Ascending aorta (tissue), 2 donors: ENCODE measurements around the gene WDCP. TPM values are rescaled to one million over a fixed set of nuclear protein-coding genes. Genes with fewer than 3 reads are reported as not detected.

ENCODE experiments used
- DNase-seq, 2 donors: peaks; one replicate each; pipeline ENCODE4 v3.0.0-alpha.2; 2019; ENCODE audit warnings: low spot score in 2 of 2
- H3K27ac ChIP-seq, 2 donors: fragments of 200-600 bp; sonication (generic); one replicate each; pipeline ENCODE4 v1.5.1; 2016 to 2017; ENCODE audit warnings: mild to moderate bottlenecking in 1 of 2
- H3K27me3 ChIP-seq: fragments of 200-600 bp; sonication (generic); one replicate; pipeline ENCODE4 v1.5.1; 2017
- H3K36me3 ChIP-seq, 2 donors: fragments of 200-600 bp; sonication (generic); one replicate each; pipeline ENCODE4 v1.5.1; 2016
- H3K4me1 ChIP-seq, 2 donors: fragments of 200-600 bp; sonication (generic); one replicate each; pipeline ENCODE4 v1.5.1; 2016 to 2017; ENCODE audit warnings: mild to moderate bottlenecking in 1 of 2
- H3K4me3 ChIP-seq, 2 donors: fragments of 200-600 bp; sonication (generic); one replicate each; pipeline ENCODE4 v1.5.1; 2016 to 2017; ENCODE audit warnings: mild to moderate bottlenecking in 1 of 2
- H3K9me3 ChIP-seq, 2 donors: fragments of 200-600 bp; sonication (generic); one replicate each; pipeline ENCODE4 v1.5.1; 2016
- CTCF ChIP-seq, 3 experiments: fragments of 200-600 bp in 2 of 3; fragments of 450-650 bp in 1 of 3; sonication (generic) in 2 of 3; IDR thresholded peaks; one replicate each; pipeline ENCODE4 v1.5.1; 2016 to 2019; ENCODE audit warnings: antibody characterized with exemption in 3 of 3, mild to moderate bottlenecking in 1 of 3, moderate library complexity in 1 of 3
- intact Hi-C: fragments of 100-400 bp; cut with DNase I; formaldehyde crosslinking; loops from one replicate; pipeline ENCODE4 v1.15.1; 2023
- total RNA-seq: library from RNA; depleted of rRNA; stranded (reverse); fragments of >200 nt; gene quantifications from one replicate; pipeline ENCODE4 v1.1.0, GENCODE V29; 2016

The WDCP gene
- total RNA-seq, 1 donor from 2014 or later = 1.9 TPM

GRCh38 chr2:24073816-24074215 lies 26.6 kb upstream of the WDCP start:
- Histone ChIP-seq H3K4me3 (no peak overlapping the region), H3K36me3 (peaks cover 4 to 35% of the 10 kb centered on the region in 2 donors), H3K27me3 (no peaks in the 10 kb centered on the region), H3K9me3 (no peaks in the 10 kb centered on the region), H3K27ac (no peak overlapping the region), H3K4me1 (peaks cover 2 to 4% of the 10 kb centered on the region in 2 donors)
- intact Hi-C loops = no loop called here
- no peak for TF ChIP-seq CTCF (IDR thresholded peaks at IDR 0.05)
- no peak for DNase-seq

- intact Hi-C loops = no loop called here
- Histone ChIP-seq H3K4me1 (peaks cover 2 to 4% of the 10 kb centered on the region in 2 donors), H3K36me3 (peaks cover 18 to 51% of the 10 kb centered on the region in 2 donors), H3K9me3 (no peaks in the 10 kb centered on the region), H3K27me3 (no peaks in the 10 kb centered on the region), H3K4me3 (no peak overlapping the region), H3K27ac (no peak overlapping the region)
- TF ChIP-seq CTCF (IDR thresholded peaks at IDR 0.05) = no peak
- no peak for DNase-seq
Measured at GRCh38 chr2:24072259-24072658, 25.1 kb upstream of the WDCP start.

GRCh38 chr2:24065341-24065740 lies 18.1 kb upstream of the WDCP start:
- no peaks in the 10 kb centered on the region for H3K9me3 ChIP-seq
- no peak overlapping the region for H3K4me3 ChIP-seq
- H3K4me1 ChIP-seq = no peaks in the 10 kb centered on the region
- DNase-seq = no peak
- peaks cover 27 to 59% of the 10 kb centered on the region in 2 donors for H3K36me3 ChIP-seq
- intact Hi-C loops = no loop called here
- TF ChIP-seq CTCF (IDR thresholded peaks at IDR 0.05) = no peak
- no peaks in the 10 kb centered on the region for H3K27me3 ChIP-seq
- H3K27ac ChIP-seq = no peak overlapping the region

- no peak overlapping the region for H3K4me3 ChIP-seq
- DNase-seq = no peak
- no peak overlapping the region for H3K27ac ChIP-seq
- H3K27me3 ChIP-seq = no peaks in the 10 kb centered on the region
- intact Hi-C loops = no loop called here
- peaks cover 1 to 9% of the 10 kb centered on the region in 2 donors for H3K36me3 ChIP-seq
- no peaks in the 10 kb centered on the region for H3K9me3 ChIP-seq
- H3K4me1 ChIP-seq = no peaks in the 10 kb centered on the region
- no peak for TF ChIP-seq CTCF (IDR thresholded peaks at IDR 0.05)
Measured at GRCh38 chr2:24058564-24059271, 11.5 kb upstream of the WDCP start.

- intact Hi-C loops = no loop called here
- H3K4me1 ChIP-seq = no peaks in the 10 kb centered on the region
Measured at GRCh38 chr2:24055750-24056149, 8.6 kb upstream of the WDCP start.

More at GRCh38 chr2:24055750-24056149, 8.6 kb upstream of the WDCP start:
- no peaks in the 10 kb centered on the region for H3K27me3 ChIP-seq
- TF ChIP-seq CTCF (IDR thresholded peaks at IDR 0.05) = no peak
- no peak overlapping the region for H3K4me3 ChIP-seq
- no peak overlapping the region for H3K27ac ChIP-seq
- H3K36me3 ChIP-seq = no peaks in the 10 kb centered on the region
- H3K9me3 ChIP-seq = no peaks in the 10 kb centered on the region
- no peak for DNase-seq
